Left lung (tissue), 10 donors: ENCODE results near the gene FBXL22. TPM values are rescaled to one million over a fixed set of nuclear protein-coding genes. Genes with fewer than 3 reads are reported as not detected.

Experiments used
- ATAC-seq: fragments of 200-7000 bp; cut with Tn5 transposase; one replicate; pipeline ENCODE4 v1.9.1; 2020; ENCODE audit warnings: moderate library complexity
- DNase-seq, 4 donors: peaks; one replicate each; pipeline ENCODE4 v3.0.0-alpha.2; 2013 to 2020
- H3K27ac ChIP-seq, 2 donors: fragments of 200-600 bp; sonication (generic) in 1 of 2; one replicate each; pipeline versions ENCODE4 v1.5.0 to v1.8.0; 2020 to 2021
- H3K27me3 ChIP-seq, 2 donors: fragments of 200-600 bp; sonication (generic) in 1 of 2; one replicate each; pipeline versions ENCODE4 v1.5.0 to v1.8.0; 2020 to 2021
- H3K36me3 ChIP-seq, 2 donors: fragments of 200-600 bp; sonication (generic) in 1 of 2; one replicate each; pipeline versions ENCODE4 v1.5.0 to v1.8.0; 2020 to 2021
- H3K4me1 ChIP-seq, 2 donors: fragments of 200-600 bp; one replicate each; pipeline ENCODE4 v1.8.0; 2021
- H3K4me3 ChIP-seq, 2 donors: fragments of 200-600 bp; sonication (generic) in 1 of 2; one replicate each; pipeline versions ENCODE4 v1.5.0 to v1.8.0; 2020 to 2021; ENCODE audit warnings: mild to moderate bottlenecking in 1 of 2
- H3K9me3 ChIP-seq, 2 donors: fragments of 200-600 bp; sonication (generic) in 1 of 2; one replicate each; pipeline versions ENCODE4 v1.5.0 to v1.8.0; 2020 to 2021
- intact Hi-C, 2 donors: fragments of 100-400 bp; cut with DNase I; formaldehyde crosslinking; loops; one replicate each; pipeline versions ENCODE4 v1.11.2 to v1.14.2; 2022
- polyA plus RNA-seq, 6 donors: library from polyadenylated mRNA; unstranded; fragments of 120-200 nt; gene quantifications; one replicate each; pipeline ENCODE4 v1.2.1, GENCODE V29; 2013; ENCODE audit not compliant: insufficient read length in 6 of 6
- total RNA-seq, 2 donors: library from RNA; stranded (reverse); fragmentation: NEBNext Ultra II Directional; extraction: Animal tissue kit (Norgen Biotek cat#: 25700); gene quantifications; one replicate each; pipeline ENCODE4 v1.2.1, GENCODE V29; 2021
- TF ChIP-seq, protein P1 (sequence below), 2 donors: fragments of 200-600 bp; sonication (generic) in 1 of 2; IDR thresholded peaks; one replicate each; pipeline versions ENCODE4 v1.5.0 to v1.8.0; 2021; ENCODE audit warnings: antibody characterized with exemption in 2 of 2
- donor health status: DM: no; HTN: yes; CAD: no.
- donor health status: DM: no; HTN: no; CAD: no.

FBXL22 gene
- total and polyA plus RNA-seq, 8 donors: 1.9 to 4.6 (median 2.7) TPM

DNA sequence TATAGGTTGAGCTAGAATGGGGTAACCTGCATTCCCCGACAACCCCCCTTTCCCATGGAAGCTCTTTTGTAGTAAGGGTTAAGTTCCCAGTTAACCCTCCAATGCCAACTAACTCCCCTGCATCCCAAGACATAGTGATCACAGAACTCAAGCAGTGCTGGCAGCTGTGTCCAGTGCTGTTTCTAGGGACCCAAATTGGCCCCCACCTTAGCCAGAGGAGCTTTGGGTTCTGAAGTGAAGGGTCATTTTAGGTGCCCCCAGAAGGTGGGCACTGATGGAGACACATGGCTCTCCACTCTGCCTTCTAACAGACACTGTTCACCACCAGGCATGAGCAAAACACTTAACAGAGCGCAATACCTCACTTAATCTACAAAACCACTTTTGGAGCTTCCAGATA is 7.1 kb downstream of the FBXL22 start:
- Histone ChIP-seq H3K4me1 (peaks cover 9 to 39% of the 10 kb centered on the region in 2 donors), H3K27ac (no peak overlapping the region), H3K27me3 (no peaks in the 10 kb centered on the region), H3K36me3 (peaks cover 0 to 27% of the 10 kb centered on the region in 2 donors), H3K9me3 (no peaks in the 10 kb centered on the region), H3K4me3 (no peak overlapping the region)
- no peak for DNase-seq
- intact Hi-C loops: no loop called here
- ATAC-seq: no peak
- TF ChIP-seq, protein P1, sequence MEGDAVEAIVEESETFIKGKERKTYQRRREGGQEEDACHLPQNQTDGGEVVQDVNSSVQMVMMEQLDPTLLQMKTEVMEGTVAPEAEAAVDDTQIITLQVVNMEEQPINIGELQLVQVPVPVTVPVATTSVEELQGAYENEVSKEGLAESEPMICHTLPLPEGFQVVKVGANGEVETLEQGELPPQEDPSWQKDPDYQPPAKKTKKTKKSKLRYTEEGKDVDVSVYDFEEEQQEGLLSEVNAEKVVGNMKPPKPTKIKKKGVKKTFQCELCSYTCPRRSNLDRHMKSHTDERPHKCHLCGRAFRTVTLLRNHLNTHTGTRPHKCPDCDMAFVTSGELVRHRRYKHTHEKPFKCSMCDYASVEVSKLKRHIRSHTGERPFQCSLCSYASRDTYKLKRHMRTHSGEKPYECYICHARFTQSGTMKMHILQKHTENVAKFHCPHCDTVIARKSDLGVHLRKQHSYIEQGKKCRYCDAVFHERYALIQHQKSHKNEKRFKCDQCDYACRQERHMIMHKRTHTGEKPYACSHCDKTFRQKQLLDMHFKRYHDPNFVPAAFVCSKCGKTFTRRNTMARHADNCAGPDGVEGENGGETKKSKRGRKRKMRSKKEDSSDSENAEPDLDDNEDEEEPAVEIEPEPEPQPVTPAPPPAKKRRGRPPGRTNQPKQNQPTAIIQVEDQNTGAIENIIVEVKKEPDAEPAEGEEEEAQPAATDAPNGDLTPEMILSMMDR (IDR thresholded peaks at IDR 0.05): no peak

DNA sequence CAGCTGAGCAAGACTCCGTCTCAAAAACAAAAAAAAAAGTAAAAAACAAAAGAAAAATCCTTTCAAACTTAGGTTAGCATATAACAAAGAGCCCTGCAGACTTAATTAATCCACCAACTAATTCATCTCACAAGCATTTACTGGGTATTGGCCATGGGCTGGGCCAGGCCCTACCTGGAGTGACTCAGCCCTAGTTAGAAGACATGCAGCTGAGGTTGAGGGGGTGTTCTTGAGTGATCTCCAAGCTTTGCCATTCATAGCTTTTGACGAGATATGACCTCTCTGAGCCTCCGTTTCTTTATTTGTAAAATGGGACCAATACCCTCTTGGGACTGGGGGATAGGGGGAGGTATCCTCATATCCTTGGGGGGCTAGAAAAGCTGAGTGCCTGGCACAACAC is 7.8 kb downstream of the FBXL22 start:
- Histone ChIP-seq H3K4me3 (no peak overlapping the region), H3K27me3 (no peaks in the 10 kb centered on the region), H3K27ac (no peak overlapping the region), H3K4me1 (peaks cover 2 to 34% of the 10 kb centered on the region in 2 donors), H3K9me3 (no peaks in the 10 kb centered on the region), H3K36me3 (peaks cover 0 to 32% of the 10 kb centered on the region in 2 donors)
- TF ChIP-seq, protein P1 (IDR thresholded peaks at IDR 0.05): no peak
- no peak for ATAC-seq
- no peak for DNase-seq
- intact Hi-C loops: no loop called here

DNA sequence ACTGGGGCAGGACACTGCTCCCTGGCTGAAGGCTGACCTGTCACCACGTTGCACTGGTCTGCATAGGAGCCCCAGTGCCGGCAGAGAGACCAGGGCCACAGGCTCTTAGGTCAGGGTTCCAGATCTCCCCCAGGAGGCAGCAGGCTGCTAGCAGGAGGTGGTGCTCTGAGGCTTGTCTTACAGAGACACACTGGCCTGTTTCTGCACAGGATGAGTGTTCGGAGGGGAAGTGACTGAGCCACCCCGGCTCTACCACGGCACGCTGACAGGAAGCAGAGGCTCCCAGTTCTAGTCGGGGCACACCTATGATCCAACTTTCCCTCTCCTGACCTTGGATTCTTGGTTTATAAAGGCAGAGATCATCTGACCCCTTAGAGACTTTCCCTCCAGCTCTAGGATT is 8.6 kb downstream of the FBXL22 start:
- TF ChIP-seq, protein P1 (IDR thresholded peaks at IDR 0.05): no peak
- Histone ChIP-seq H3K4me3 (no peak overlapping the region), H3K4me1 (peaks cover 9 to 37% of the 10 kb centered on the region in 2 donors), H3K36me3 (peaks cover 0 to 34% of the 10 kb centered on the region in 2 donors), H3K27ac (peak overlapping the region in 1 of 2 donors; percentile 24), H3K27me3 (no peaks in the 10 kb centered on the region), H3K9me3 (no peaks in the 10 kb centered on the region)
- ATAC-seq (no peak), DNase-seq (no peak)
- intact Hi-C loops: no loop called here

DNA sequence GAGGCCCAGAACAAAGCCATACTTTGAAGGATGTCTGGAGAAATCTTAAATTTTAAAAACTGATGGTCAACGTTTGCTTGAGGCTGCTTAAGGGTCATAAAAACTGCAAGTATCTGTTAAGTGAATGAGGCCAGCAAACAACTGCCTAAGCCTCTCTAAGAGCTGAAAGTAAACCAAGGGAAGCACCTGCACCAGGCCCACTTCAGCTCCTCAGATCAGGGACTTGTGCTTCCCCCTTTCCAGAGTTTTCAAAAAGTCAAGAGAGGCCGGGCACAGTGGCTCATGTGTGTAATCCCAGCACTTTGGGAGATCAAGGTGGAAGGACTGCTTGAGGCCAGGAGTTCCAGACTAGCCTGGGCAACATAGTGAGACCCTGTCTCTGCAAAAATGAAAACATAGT is 9.1 kb downstream of the FBXL22 start:
- H3K27ac ChIP-seq: peak overlapping the region in 1 of 2 donors; percentile 24

DNA sequence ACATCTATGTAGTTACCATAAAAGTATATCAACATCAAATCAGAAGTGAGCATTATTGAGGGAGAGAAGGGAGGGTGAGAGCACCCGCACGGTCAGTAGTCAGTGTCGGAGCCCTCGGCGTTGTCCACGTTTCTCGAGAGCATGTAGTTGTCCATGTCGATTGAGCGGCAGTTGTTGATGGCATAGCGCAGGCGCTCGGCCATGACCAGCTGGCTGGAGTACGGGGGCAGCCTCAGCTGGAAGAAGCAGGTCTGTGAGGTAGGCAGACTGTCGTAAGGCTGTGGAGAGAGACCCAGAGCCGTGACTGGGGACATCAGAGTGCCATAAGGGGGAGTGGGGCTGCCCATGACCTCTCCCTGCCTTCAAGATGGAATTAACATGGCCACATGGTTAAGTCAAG is 11.8 kb downstream of the FBXL22 start:
- intact Hi-C loops: no loop called here
- DNase-seq (no peak), ATAC-seq (no peak)

More for the DNA sequence above, 9.1 kb downstream of the FBXL22 start:
- DNase-seq (no peak), ATAC-seq (peak; percentile 31)
- intact Hi-C loops: no loop called here
- Histone ChIP-seq H3K4me1 (peaks cover 11 to 37% of the 10 kb centered on the region in 2 donors), H3K4me3 (no peak overlapping the region), H3K27me3 (no peaks in the 10 kb centered on the region), H3K9me3 (no peaks in the 10 kb centered on the region), H3K36me3 (peaks cover 0 to 38% of the 10 kb centered on the region in 2 donors)
- TF ChIP-seq, protein P1 (IDR thresholded peaks at IDR 0.05): no peak

More for the DNA sequence above, 11.8 kb downstream of the FBXL22 start:
- Histone ChIP-seq H3K9me3 (no peaks in the 10 kb centered on the region), H3K27ac (no peak overlapping the region), H3K36me3 (peaks cover 0 to 64% of the 10 kb centered on the region in 2 donors), H3K4me3 (no peak overlapping the region), H3K4me1 (peaks cover 11 to 30% of the 10 kb centered on the region in 2 donors), H3K27me3 (no peaks in the 10 kb centered on the region)
- TF ChIP-seq, protein P1 (IDR thresholded peaks at IDR 0.05): no peak
